Psoas muscle (tissue), 8 donors: ENCODE data around the gene PITPNM2. TPM values are rescaled to one million over a fixed set of nuclear protein-coding genes. Genes with fewer than 3 reads are reported as not detected.
"Not testable (repeated sequence)": the region's sequence is repeated elsewhere in the genome, so short reads cannot be mapped to it uniquely, and the experiment has no call there.

Experiments
- ATAC-seq, 4 donors: fragments of 200-7000 bp; cut with Tn5 transposase; one replicate each; pipeline ENCODE4 v1.9.1; 2020; ENCODE audit warnings: moderate library complexity in 3 of 4, mild to moderate bottlenecking in 2 of 4
- DNase-seq, 2 donors: peaks; one replicate each; pipeline ENCODE4 v3.0.0-alpha.2; 2020
- H3K27ac ChIP-seq: fragments of 200-600 bp; one replicate; pipeline ENCODE4 v1.8.0; 2022
- H3K27me3 ChIP-seq, 3 donors: fragments of 200-600 bp in 1 of 3; one replicate each; pipeline versions ENCODE4 v1.6.1 to v1.8.0; 2013 to 2022; ENCODE audit warnings: low read length in 2 of 3, mild to moderate bottlenecking in 2 of 3, moderate library complexity in 1 of 3; ENCODE audit not compliant: insufficient read depth in 3 of 3
- H3K36me3 ChIP-seq, 2 donors: fragments of 200-600 bp in 1 of 2; one replicate each; pipeline versions ENCODE4 v1.6.1 to v1.8.0; 2013 to 2022; ENCODE audit warnings: low read depth in 1 of 2, mild to moderate bottlenecking in 1 of 2, moderate library complexity in 1 of 2; ENCODE audit not compliant: insufficient read depth in 1 of 2
- H3K4me1 ChIP-seq: fragments of 200-600 bp; one replicate; pipeline ENCODE4 v1.8.0; 2022
- H3K4me3 ChIP-seq: fragments of 200-600 bp; one replicate; pipeline ENCODE4 v1.8.0; 2022; ENCODE audit warnings: mild to moderate bottlenecking
- H3K9me3 ChIP-seq: fragments of 200-600 bp; one replicate; pipeline ENCODE4 v1.8.0; 2022
- CTCF ChIP-seq: fragments of 200-600 bp; IDR thresholded peaks from one replicate; pipeline ENCODE4 v1.8.0; 2022; ENCODE audit warnings: antibody characterized with exemption
- WGBS, 3 donors: extraction: QIAGEN DNeasy Blood & Tissue Kit; methylation state at CpG; one replicate each; pipeline versions ENCODE4 v1.1.6 to v1.1.7; 2013; 5-methylcytosine and 5-hydroxymethylcytosine counted together
- intact Hi-C, 2 donors: fragments of 100-400 bp; cut with DNase I; formaldehyde crosslinking; loops; one replicate each; pipeline versions ENCODE4 v1.11.0 to v1.14.2; 2022
- polyA plus RNA-seq, 3 donors: library from polyadenylated mRNA; stranded (reverse); fragments of 200-250 nt; gene quantifications; one replicate each; pipeline ENCODE4 v1.2.3, GENCODE V29; 2013
- total RNA-seq, 4 donors: library from RNA; stranded (reverse); fragmentation: NEBNext Ultra II Directional in 2 of 4; extraction: Animal tissue kit (Norgen Biotek cat#: 25700) in 2 of 4; gene quantifications; one replicate each; pipeline versions ENCODE4 v1.2.1 to v1.2.4, GENCODE V29; 2021 to 2023
- donor health status: healthy with polysubstance abuse.
- donor health status: DM: no; HTN: no; CAD: no; lungs with moderate emphysema.
- donor health status: Bipolar disorder and iron deficiency.
- donor health status: healthy.
- donor health status: DM: yes; HTN: yes; CAD: no.
- donor health status: DM: no; HTN: no; CAD: no.
- donor health status: DM: no; HTN: no; CAD: no.
- donor health status: DM: yes; HTN: yes; CAD: no.

The PITPNM2 gene
- total and polyA plus RNA-seq, 7 donors = 2.2 to 7.4 (median 4.6) TPM

- TF ChIP-seq CTCF = no peak
- H3K4me1 ChIP-seq = peaks cover 40% of the 10 kb centered on the region
- H3K27ac ChIP-seq = peak overlapping the region; percentile 46
- no peak overlapping the region for H3K4me3 ChIP-seq
- no peaks in the 10 kb centered on the region for H3K27me3 ChIP-seq
- no peaks in the 10 kb centered on the region for H3K36me3 ChIP-seq
- intact Hi-C loops = no loop called here
- 68 to 72% (median 72%) methylated on average over 9 of the region's 9 CpGs for WGBS, 3 donors
- H3K9me3 ChIP-seq = no peaks in the 10 kb centered on the region
- peak; percentile 41 to 66 for DNase-seq
- peak in 1 of 4 donors; percentile 27 for ATAC-seq
Observed at GRCh38 chr12:123106640-123107359, 44.1 kb downstream of the PITPNM2 start.

- no peak for DNase-seq
- Histone ChIP-seq H3K4me1 (peaks cover 40% of the 10 kb centered on the region), H3K27me3 (no peaks in the 10 kb centered on the region), H3K27ac (peak overlapping the region; percentile 46), H3K4me3 (peak overlapping the region; percentile 48), H3K36me3 (no peaks in the 10 kb centered on the region), H3K9me3 (no peaks in the 10 kb centered on the region)
- TF ChIP-seq CTCF = no peak
- peak in 1 of 4 donors; percentile 34 for ATAC-seq
- 67 to 84% (median 82%) methylated on average over 14 of the region's 14 CpGs for WGBS, 3 donors
- intact Hi-C loops = no loop called here
Observed at GRCh38 chr12:123105211-123105826, 45.6 kb downstream of the PITPNM2 start.

GRCh38 chr12:123104809-123105208 lies 46.1 kb downstream of the PITPNM2 start:
- intact Hi-C loops = no loop called here
- ATAC-seq (no peak), DNase-seq (no peak)
- Histone ChIP-seq H3K36me3 (no peaks in the 10 kb centered on the region), H3K9me3 (no peaks in the 10 kb centered on the region), H3K4me1 (peaks cover 38% of the 10 kb centered on the region), H3K27me3 (no peaks in the 10 kb centered on the region), H3K27ac (peak overlapping the region; percentile 33), H3K4me3 (peak overlapping the region; percentile 48)
- TF ChIP-seq CTCF = no peak
- 81 to 89% (median 83%) methylated on average over 4 of the region's 4 CpGs for WGBS, 3 donors

- H3K4me1 ChIP-seq = peaks cover 38% of the 10 kb centered on the region
- H3K27ac ChIP-seq = not testable (repeated sequence)
Observed at GRCh38 chr12:123104094-123104493, 46.8 kb downstream of the PITPNM2 start.

GRCh38 chr12:123102781-123103503 lies 47.9 kb downstream of the PITPNM2 start:
- Histone ChIP-seq H3K27ac (no peak overlapping the region), H3K36me3 (no peaks in the 10 kb centered on the region), H3K9me3 (no peaks in the 10 kb centered on the region), H3K4me1 (peaks cover 38% of the 10 kb centered on the region), H3K4me3 (peak overlapping the region; percentile 18), H3K27me3 (no peaks in the 10 kb centered on the region)
- ATAC-seq (no peak), DNase-seq (no peak)
- 88 to 94% (median 93%) methylated on average over 5 of the region's 5 CpGs for WGBS, 3 donors
- intact Hi-C loops = no loop called here
- no peak for TF ChIP-seq CTCF

More at GRCh38 chr12:123104094-123104493, 46.8 kb downstream of the PITPNM2 start:
- H3K9me3 ChIP-seq, intact Hi-C loops, H3K36me3 ChIP-seq, ATAC-seq, DNase-seq, H3K27me3 ChIP-seq: not testable (repeated sequence)
- peak overlapping the region; percentile 22 for H3K4me3 ChIP-seq
- 87 to 90% (median 89%) methylated on average over 12 of the region's 12 CpGs for WGBS, 3 donors
